H1 (cell line): ENCODE data around the gene RAB6D.
"Not testable (repeated sequence)": the region's sequence is repeated elsewhere in the genome, so short reads cannot be mapped to it uniquely, and the experiment has no call there.

Experiments used
- CREB1 ChIP-seq: IDR thresholded peaks from 2 replicates; pipeline ENCODE4 v1.6.1; 2012; ENCODE audit warnings: inconsistent platforms
- EP300 ChIP-seq, 2 experiments: IDR thresholded peaks; 1 replicate in 1 of 2; 2 replicates in 1 of 2; pipeline ENCODE4 v1.6.1; 2011 to 2012; ENCODE audit warnings: low read depth in 2 of 2, low read length in 2 of 2, mild to moderate bottlenecking in 2 of 2, borderline replicate concordance in 1 of 2, inconsistent platforms in 1 of 2, moderate library complexity in 1 of 2
- EZH2 ChIP-seq: fragments of 200-600 bp; sonication (generic); IDR thresholded peaks from 2 replicates; pipeline ENCODE4 v1.7.1; 2012; ENCODE audit warnings: low read depth, mild to moderate bottlenecking, moderate library complexity, low read length, inconsistent platforms; ENCODE audit not compliant: severe bottlenecking
- HDAC6 ChIP-seq: IDR thresholded peaks from one replicate; pipeline ENCODE4 v1.7.1; 2012; ENCODE audit warnings: low read depth, mild to moderate bottlenecking, inconsistent platforms, low read length, moderate library complexity
- JUND ChIP-seq: IDR thresholded peaks from 2 replicates; pipeline ENCODE4 v1.6.1; 2011; ENCODE audit warnings: mild to moderate bottlenecking, improper control_type of control experiment, low read length
- POLR2A ChIP-seq, 2 experiments: IDR thresholded peaks; 1 replicate in 1 of 2; 2 replicates in 1 of 2; pipeline ENCODE4 v1.6.1; 2011; ENCODE audit warnings: low read depth in 2 of 2, low read length in 2 of 2, mild to moderate bottlenecking in 2 of 2; ENCODE audit errors: control extremely low read depth in 1 of 2
- SP2 ChIP-seq: IDR thresholded peaks from 2 replicates; pipeline ENCODE4 v1.6.1; 2012; ENCODE audit warnings: mild to moderate bottlenecking, low read length, inconsistent platforms
- USF2 ChIP-seq: IDR thresholded peaks from 2 replicates; pipeline ENCODE4 v1.6.1; 2011; ENCODE audit warnings: low read length, improper control_type of control experiment
- TF ChIP-seq, protein P1 (sequence below), 3 experiments: IDR thresholded peaks; 1 replicate in 2 of 3; 2 replicates in 1 of 3; pipeline versions ENCODE4 v1.5.1 to v1.6.1; 2011; ENCODE audit warnings: low read length in 3 of 3, mild to moderate bottlenecking in 3 of 3, inconsistent platforms in 2 of 3, low read depth in 1 of 3, moderate library complexity in 1 of 3; ENCODE audit not compliant: insufficient read depth in 1 of 3; ENCODE audit errors: control extremely low read depth in 1 of 3

GRCh38 chr2:131368493-131369066 lies 4.6 kb upstream of the RAB6D start:
- TF ChIP-seq CREB1; EP300 (IDR thresholded peaks at IDR 0.05; ENCODE audit: borderline replicate concordance in 1 of 2, low read depth in 2 of 2, low read length in 2 of 2); USF2; SP2; POLR2A (IDR thresholded peaks at IDR 0.05; ENCODE audit: control extremely low read depth in 1 of 2, low read depth in 2 of 2, low read length in 2 of 2); HDAC6; JUND; EZH2: not testable (repeated sequence)
- TF ChIP-seq, protein P1, sequence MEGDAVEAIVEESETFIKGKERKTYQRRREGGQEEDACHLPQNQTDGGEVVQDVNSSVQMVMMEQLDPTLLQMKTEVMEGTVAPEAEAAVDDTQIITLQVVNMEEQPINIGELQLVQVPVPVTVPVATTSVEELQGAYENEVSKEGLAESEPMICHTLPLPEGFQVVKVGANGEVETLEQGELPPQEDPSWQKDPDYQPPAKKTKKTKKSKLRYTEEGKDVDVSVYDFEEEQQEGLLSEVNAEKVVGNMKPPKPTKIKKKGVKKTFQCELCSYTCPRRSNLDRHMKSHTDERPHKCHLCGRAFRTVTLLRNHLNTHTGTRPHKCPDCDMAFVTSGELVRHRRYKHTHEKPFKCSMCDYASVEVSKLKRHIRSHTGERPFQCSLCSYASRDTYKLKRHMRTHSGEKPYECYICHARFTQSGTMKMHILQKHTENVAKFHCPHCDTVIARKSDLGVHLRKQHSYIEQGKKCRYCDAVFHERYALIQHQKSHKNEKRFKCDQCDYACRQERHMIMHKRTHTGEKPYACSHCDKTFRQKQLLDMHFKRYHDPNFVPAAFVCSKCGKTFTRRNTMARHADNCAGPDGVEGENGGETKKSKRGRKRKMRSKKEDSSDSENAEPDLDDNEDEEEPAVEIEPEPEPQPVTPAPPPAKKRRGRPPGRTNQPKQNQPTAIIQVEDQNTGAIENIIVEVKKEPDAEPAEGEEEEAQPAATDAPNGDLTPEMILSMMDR (IDR thresholded peaks at IDR 0.05; ENCODE audit: control extremely low read depth in 1 of 3, insufficient read depth in 1 of 3, low read depth in 1 of 3, low read length in 3 of 3) = not testable (repeated sequence)
